Neural progenitor cell (in vitro differentiated cells): ENCODE data around the gene GNS. TPM values are rescaled to one million over a fixed set of nuclear protein-coding genes. Genes with fewer than 3 reads are reported as not detected.
"Not testable (repeated sequence)": the region's sequence is repeated elsewhere in the genome, so short reads cannot be mapped to it uniquely, and the experiment has no call there.

Experiments used
- DNase-seq: peaks from one replicate; pipeline ENCODE4 v3.0.0-alpha.2; 2016; ENCODE audit warnings: low spot score
- H2AFZ ChIP-seq: fragments of 200-600 bp; sonication (generic); replicated peaks from 2 replicates; pipeline ENCODE4 v1.6.1; 2016; ENCODE audit warnings: antibody characterized with exemption
- H3F3A ChIP-seq: fragments of 200-600 bp; sonication (generic); 2 replicates; pipeline ENCODE4 v1.6.1; 2016; ENCODE audit warnings: antibody characterized with exemption, low read depth
- H3K27ac ChIP-seq: fragments of 200-600 bp; sonication (generic); 2 replicates; pipeline ENCODE4 v1.5.1; 2016; ENCODE audit warnings: mild to moderate bottlenecking
- H3K27me3 ChIP-seq: fragments of 200-600 bp; sonication (generic); 2 replicates; pipeline ENCODE4 v1.6.1; 2016; ENCODE audit warnings: mild to moderate bottlenecking, moderate library complexity
- H3K36me3 ChIP-seq: fragments of 200-600 bp; sonication (generic); 2 replicates; pipeline ENCODE4 v1.5.1; 2016
- H3K4me1 ChIP-seq: fragments of 200-600 bp; sonication (generic); 2 replicates; pipeline ENCODE4 v1.6.1; 2016; ENCODE audit warnings: mixed run types
- H3K4me2 ChIP-seq: fragments of 200-600 bp; sonication (generic); 2 replicates; pipeline ENCODE4 v1.6.1; 2016
- H3K4me3 ChIP-seq: fragments of 200-600 bp; sonication (generic); 2 replicates; pipeline ENCODE4 v1.5.1; 2016
- H3K79me2 ChIP-seq: fragments of 200-600 bp; sonication (generic); 2 replicates; pipeline ENCODE4 v1.6.1; 2016; ENCODE audit warnings: low read depth
- H3K9ac ChIP-seq: fragments of 200-600 bp; sonication (generic); 2 replicates; pipeline ENCODE4 v1.6.1; 2016
- H3K9me3 ChIP-seq: fragments of 200-600 bp; sonication (generic); 2 replicates; pipeline ENCODE4 v1.5.1; 2016; ENCODE audit warnings: low read depth
- H4K20me1 ChIP-seq: fragments of 200-600 bp; sonication (generic); 2 replicates; pipeline ENCODE4 v1.6.1; 2016; ENCODE audit warnings: low read depth
- H3K27ac Mint-ChIP-seq: 3 replicates; pipeline ENCODE4 v1.8.0; 2021; ENCODE audit warnings: mixed read lengths
- H3K27me3 Mint-ChIP-seq: 2 replicates; pipeline ENCODE4 v1.8.0; 2022; ENCODE audit warnings: low read depth, mild to moderate bottlenecking, inconsistent platforms, moderate library complexity, mixed read lengths; ENCODE audit not compliant: insufficient read depth
- H3K36me3 Mint-ChIP-seq: 3 replicates; pipeline ENCODE4 v1.8.0; 2021; ENCODE audit warnings: mixed read lengths
- H3K4me1 Mint-ChIP-seq: 3 replicates; pipeline ENCODE4 v1.8.0; 2021; ENCODE audit warnings: mixed read lengths
- H3K4me3 Mint-ChIP-seq: 3 replicates; pipeline ENCODE4 v1.8.0; 2021; ENCODE audit warnings: mild to moderate bottlenecking, moderate library complexity, mixed read lengths
- H3K9me3 Mint-ChIP-seq: 3 replicates; pipeline ENCODE4 v1.8.0; 2020; ENCODE audit warnings: mixed read lengths
- CTCF ChIP-seq: fragments of 200-600 bp; sonication (generic); IDR thresholded peaks from 2 replicates; pipeline ENCODE4 v1.5.1; 2017; ENCODE audit warnings: antibody characterized with exemption, mild to moderate bottlenecking
- EZH2 ChIP-seq: fragments of 200-600 bp; sonication (generic); IDR thresholded peaks from 2 replicates; pipeline ENCODE4 v1.6.1; 2017; ENCODE audit warnings: antibody characterized with exemption, mild to moderate bottlenecking, moderate library complexity
- EZH2phosphoT487 ChIP-seq: fragments of 200-600 bp; sonication (generic); IDR thresholded peaks from 2 replicates; pipeline ENCODE4 v1.6.1; 2017; ENCODE audit warnings: antibody characterized with exemption
- total RNA-seq: library from RNA; depleted of rRNA; stranded (reverse); fragments of >200 nt; gene quantifications from 2 replicates; pipeline ENCODE4 v1.2.3, GENCODE V29; 2015; ENCODE audit warnings: low replicate concordance

GNS gene
- total RNA-seq, 1 donor from 2014 or later: 41.2 TPM

DNA sequence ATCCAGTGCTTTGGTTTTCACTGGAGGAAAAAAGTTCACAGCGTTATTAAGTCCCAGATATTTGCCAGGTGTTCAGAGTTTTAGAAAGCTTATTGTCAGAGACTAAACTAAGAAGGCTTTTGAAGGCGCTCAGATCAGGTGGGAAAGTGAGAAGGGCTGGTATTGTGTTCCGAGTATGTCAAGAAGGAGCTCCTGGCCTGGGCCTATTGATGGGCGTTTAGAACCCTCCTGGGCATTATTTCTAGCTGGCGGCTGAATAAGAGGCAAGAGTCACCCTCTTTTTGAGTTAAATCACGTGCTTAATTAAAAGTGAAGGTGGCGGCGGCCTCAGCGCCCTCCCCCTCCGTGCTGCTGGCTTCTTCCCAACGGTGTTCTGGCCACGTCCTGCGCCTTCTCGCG is 20.9 kb upstream of the GNS start:
- Histone ChIP-seq H2AFZ (peak overlapping the region; percentile 88), H4K20me1 (peaks cover 7% of the 10 kb centered on the region), H3K4me3 (peak overlapping the region; percentile 54), H3K79me2 (no peaks in the 10 kb centered on the region), H3K36me3 (no peaks in the 10 kb centered on the region), H3K4me2 (peak overlapping the region; percentile 74), H3K4me1 (peaks cover 37% of the 10 kb centered on the region), H3K9me3 (peaks cover 9% of the 10 kb centered on the region), H3K27ac (no peak overlapping the region), H3K9ac (no peak overlapping the region), H3F3A (peaks cover 39% of the 10 kb centered on the region), H3K27me3 (peaks cover 57% of the 10 kb centered on the region)
- TF ChIP-seq CTCF: no peak
- no peak for TF ChIP-seq EZH2
- TF ChIP-seq EZH2phosphoT487: no peak
- H3K4me3 Mint-ChIP-seq: peak overlapping the region; percentile 82
- no peak overlapping the region for H3K27ac Mint-ChIP-seq
- H3K36me3 Mint-ChIP-seq: peaks cover 2% of the 10 kb centered on the region
- H3K4me1 Mint-ChIP-seq: peaks cover 21% of the 10 kb centered on the region
- peaks cover 43% of the 10 kb centered on the region for H3K27me3 Mint-ChIP-seq
- H3K9me3 Mint-ChIP-seq: peaks cover 19% of the 10 kb centered on the region
- DNase-seq: peak; percentile 65

- peak; percentile 9 for DNase-seq
- Mint-ChIP-seq H3K4me1 (peaks cover 21% of the 10 kb centered on the region), H3K27me3 (peaks cover 43% of the 10 kb centered on the region), H3K4me3 (peak overlapping the region; percentile 82), H3K36me3 (peaks cover 2% of the 10 kb centered on the region), H3K27ac (no peak overlapping the region), H3K9me3 (peaks cover 23% of the 10 kb centered on the region)
- Histone ChIP-seq H4K20me1 (peaks cover 7% of the 10 kb centered on the region), H3K4me2 (peak overlapping the region; percentile 74), H3K4me1 (peaks cover 37% of the 10 kb centered on the region), H3F3A (peaks cover 39% of the 10 kb centered on the region), H3K9me3 (peaks cover 9% of the 10 kb centered on the region), H3K79me2 (no peaks in the 10 kb centered on the region), H3K27me3 (peaks cover 57% of the 10 kb centered on the region), H3K4me3 (peak overlapping the region; percentile 54), H3K9ac (no peak overlapping the region), H2AFZ (no peak overlapping the region), H3K27ac (no peak overlapping the region), H3K36me3 (no peaks in the 10 kb centered on the region)
- TF ChIP-seq CTCF (no peak), EZH2phosphoT487 (no peak), EZH2 (no peak)
Measured at GRCh38 chr12:64779354-64779974, 20.3 kb upstream of the GNS start.

GRCh38 chr12:64775147-64775736 is 16.0 kb upstream of the GNS start:
- not testable (repeated sequence) for H3K36me3 Mint-ChIP-seq, H4K20me1 ChIP-seq, H3K27ac ChIP-seq, H2AFZ ChIP-seq, H3K4me3 Mint-ChIP-seq, H3K27ac Mint-ChIP-seq, H3K4me1 Mint-ChIP-seq, H3K79me2 ChIP-seq, H3K4me2 ChIP-seq, H3K4me3 ChIP-seq, H3K36me3 ChIP-seq, H3K9ac ChIP-seq, DNase-seq, H3K9me3 ChIP-seq
- Histone ChIP-seq H3F3A (peaks cover 18% of the 10 kb centered on the region), H3K27me3 (peaks cover 17% of the 10 kb centered on the region), H3K4me1 (peaks cover 21% of the 10 kb centered on the region)
- peaks cover 29% of the 10 kb centered on the region for H3K9me3 Mint-ChIP-seq
- H3K27me3 Mint-ChIP-seq: peaks cover 25% of the 10 kb centered on the region

DNA sequence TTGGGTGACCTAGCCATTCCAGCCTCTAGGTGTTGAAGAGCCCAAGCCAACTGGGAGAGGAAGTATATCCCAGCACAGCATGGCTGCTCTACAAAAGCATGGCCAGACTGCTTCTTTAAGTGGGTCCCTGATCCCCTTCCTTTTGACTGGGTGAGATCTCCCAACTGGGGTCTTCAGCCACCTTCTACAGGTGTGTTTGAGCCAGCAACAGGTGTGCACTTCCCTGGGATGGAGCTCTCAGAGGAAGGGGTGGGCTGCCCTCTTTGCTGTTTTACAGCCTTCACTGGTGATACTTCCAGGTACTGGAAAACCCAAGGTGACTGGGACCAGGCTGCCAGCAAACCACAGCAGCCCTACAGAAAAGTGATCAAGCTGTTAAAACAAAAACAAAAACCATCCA is 14.2 kb upstream of the GNS start:
- Histone ChIP-seq H3K27me3 (no peaks in the 10 kb centered on the region), H3K4me2 (no peak overlapping the region), H4K20me1 (no peaks in the 10 kb centered on the region), H3K4me1 (peaks cover 3% of the 10 kb centered on the region), H3K9ac (no peak overlapping the region), H3K4me3 (no peak overlapping the region), H3K36me3 (no peaks in the 10 kb centered on the region), H2AFZ (no peak overlapping the region), H3K9me3 (peaks cover 9% of the 10 kb centered on the region), H3K27ac (no peak overlapping the region), H3F3A (no peaks in the 10 kb centered on the region), H3K79me2 (no peaks in the 10 kb centered on the region)
- Mint-ChIP-seq H3K9me3 (peaks cover 29% of the 10 kb centered on the region), H3K36me3 (no peaks in the 10 kb centered on the region), H3K27ac (no peak overlapping the region), H3K4me3 (no peak overlapping the region), H3K4me1 (no peaks in the 10 kb centered on the region), H3K27me3 (peaks cover 12% of the 10 kb centered on the region)
- TF ChIP-seq EZH2phosphoT487: no peak
- TF ChIP-seq CTCF: no peak
- no peak for TF ChIP-seq EZH2
- DNase-seq: no peak
